Mesodermal cell (in vitro differentiated cells): Measurements from ENCODE around the gene MYCT1. TPM values are rescaled to one million over a fixed set of nuclear protein-coding genes. Genes with fewer than 3 reads are reported as not detected.
"Not testable (repeated sequence)": the region's sequence is repeated elsewhere in the genome, so short reads cannot be mapped to it uniquely, and the experiment has no call there.

Source experiments
- H3K27ac ChIP-seq: 2 replicates; pipeline ENCODE4 v1.7.0; 2013; ENCODE audit warnings: mild to moderate bottlenecking, low read depth, low read length, moderate library complexity; ENCODE audit not compliant: severe bottlenecking
- H3K36me3 ChIP-seq: 2 replicates; pipeline ENCODE4 v1.7.1; 2013; ENCODE audit warnings: mild to moderate bottlenecking, low read length, moderate library complexity; ENCODE audit not compliant: control insufficient read depth, insufficient read depth
- H3K4me1 ChIP-seq: one replicate; pipeline ENCODE4 v1.7.1; 2013; ENCODE audit warnings: mild to moderate bottlenecking, low read length; ENCODE audit not compliant: insufficient read depth, control insufficient read depth, poor library complexity, severe bottlenecking
- H3K4me3 ChIP-seq: 2 replicates; pipeline ENCODE4 v1.7.0; 2013; ENCODE audit warnings: low read length, control low read depth, mild to moderate bottlenecking; ENCODE audit not compliant: insufficient read depth, poor library complexity, severe bottlenecking; ENCODE audit errors: extremely low read depth
- H3K9me3 ChIP-seq: 2 replicates; pipeline ENCODE4 v1.7.1; 2013; ENCODE audit warnings: mild to moderate bottlenecking, low read length, moderate library complexity; ENCODE audit not compliant: control insufficient read depth
- WGBS, 2 experiments: methylation state at CpG; one replicate each; pipeline ENCODE4 v1.1.5; 2013; ENCODE audit warnings: missing lambda C conversion rate in 2 of 2; ENCODE audit not compliant: insufficient coverage in 2 of 2; 5-methylcytosine and 5-hydroxymethylcytosine counted together
- polyA plus RNA-seq, 2 experiments: library from polyadenylated mRNA; stranded (reverse); fragments of 50-300 nt; gene quantifications; one replicate each; pipeline ENCODE4 v1.2.3, GENCODE V29; 2013

Gene MYCT1, protein sequence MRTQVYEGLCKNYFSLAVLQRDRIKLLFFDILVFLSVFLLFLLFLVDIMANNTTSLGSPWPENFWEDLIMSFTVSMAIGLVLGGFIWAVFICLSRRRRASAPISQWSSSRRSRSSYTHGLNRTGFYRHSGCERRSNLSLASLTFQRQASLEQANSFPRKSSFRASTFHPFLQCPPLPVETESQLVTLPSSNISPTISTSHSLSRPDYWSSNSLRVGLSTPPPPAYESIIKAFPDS
- 14.3 TPM for polyA plus RNA-seq (2013, experiment 1 of 2)
- 9.9 TPM for polyA plus RNA-seq (2013, experiment 2 of 2)

DNA sequence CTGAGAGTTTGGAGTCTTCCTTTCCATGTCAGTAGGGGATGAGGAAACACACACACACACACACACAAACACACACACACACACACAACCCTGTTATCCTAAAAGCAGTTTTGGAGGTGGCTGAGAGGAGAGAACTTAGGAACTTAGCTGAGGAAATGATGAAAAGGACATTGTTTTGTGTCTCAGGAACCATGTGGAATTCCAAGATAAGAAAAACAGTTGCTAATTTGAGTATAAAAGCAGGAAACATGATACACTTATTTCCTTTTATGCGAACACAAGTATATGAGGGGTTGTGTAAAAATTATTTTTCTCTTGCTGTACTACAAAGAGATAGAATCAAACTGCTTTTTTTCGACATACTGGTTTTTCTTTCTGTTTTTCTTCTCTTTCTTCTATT is at the start of gene MYCT1:
TSS of gene MYCT1 (plus strand) at position 264 of the 400 bp plus-strand sequence. CDS start at position 270, 6 bp downstream.
- Histone ChIP-seq H3K4me1 (no peaks in the 10 kb centered on the region), H3K4me3 (peak within 1 kb of the TSS; percentile 18), H3K36me3 (no peaks in the 10 kb centered on the region), H3K9me3 (no peaks in the 10 kb centered on the region), H3K27ac (peak within 1 kb of the TSS; percentile 73)
- no CpG with 5 or more reads among the region's 2 CpGs for WGBS, 2 experiments

DNA sequence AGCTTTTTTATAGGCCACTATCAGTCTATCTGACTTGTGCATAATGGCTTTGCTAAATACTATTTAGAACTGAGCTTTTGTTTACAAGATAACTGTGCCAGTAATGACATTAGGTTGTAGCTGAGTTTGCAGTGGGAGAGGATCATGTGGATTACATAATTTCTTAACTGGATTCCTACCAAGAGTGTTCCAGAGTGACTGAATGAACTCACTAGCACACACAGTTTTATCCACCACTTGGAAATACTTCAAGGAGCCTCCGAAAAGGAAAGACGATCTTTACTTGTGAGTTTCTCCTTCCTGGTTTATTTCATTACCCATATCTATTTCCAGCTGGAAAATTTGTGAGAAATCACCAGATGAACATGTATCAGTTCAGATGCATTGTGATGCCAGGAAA is 49.6 kb upstream of the MYCT1 start:
- no peaks in the 10 kb centered on the region for H3K36me3 ChIP-seq
- H3K9me3 ChIP-seq = no peaks in the 10 kb centered on the region
- no peak overlapping the region for H3K4me3 ChIP-seq
- WGBS, 2 experiments = 88% methylated on average over 2 of the region's 2 CpGs; no CpG with 5 or more reads in 1 of the 2 experiments
- no peak overlapping the region for H3K27ac ChIP-seq
- no peaks in the 10 kb centered on the region for H3K4me1 ChIP-seq

DNA sequence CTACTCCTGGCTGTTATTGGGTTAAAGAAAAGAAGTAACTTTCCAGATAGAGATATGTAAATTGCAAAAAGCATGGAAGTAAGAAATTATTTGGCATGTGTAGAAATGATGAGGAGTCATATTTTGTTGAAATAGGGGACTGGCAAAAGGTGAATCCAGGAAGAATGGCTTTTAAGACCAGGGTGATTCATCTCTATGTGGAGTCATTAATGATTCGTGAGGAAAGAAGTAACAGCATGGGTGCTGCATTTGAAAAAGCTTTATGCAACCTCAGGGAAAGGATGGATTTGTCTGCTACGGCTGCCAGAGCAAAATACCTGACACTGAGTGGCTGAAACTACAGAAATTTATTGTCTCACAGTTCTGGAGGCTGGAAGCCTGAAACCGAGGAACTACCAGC is 45.7 kb upstream of the MYCT1 start:
- no peak overlapping the region for H3K27ac ChIP-seq
- H3K4me1 ChIP-seq = no peaks in the 10 kb centered on the region
- WGBS, 2 experiments = 64 to 75% methylated on average over 3 of the region's 3 CpGs
- no peaks in the 10 kb centered on the region for H3K36me3 ChIP-seq
- H3K4me3 ChIP-seq = no peak overlapping the region
- no peaks in the 10 kb centered on the region for H3K9me3 ChIP-seq

DNA sequence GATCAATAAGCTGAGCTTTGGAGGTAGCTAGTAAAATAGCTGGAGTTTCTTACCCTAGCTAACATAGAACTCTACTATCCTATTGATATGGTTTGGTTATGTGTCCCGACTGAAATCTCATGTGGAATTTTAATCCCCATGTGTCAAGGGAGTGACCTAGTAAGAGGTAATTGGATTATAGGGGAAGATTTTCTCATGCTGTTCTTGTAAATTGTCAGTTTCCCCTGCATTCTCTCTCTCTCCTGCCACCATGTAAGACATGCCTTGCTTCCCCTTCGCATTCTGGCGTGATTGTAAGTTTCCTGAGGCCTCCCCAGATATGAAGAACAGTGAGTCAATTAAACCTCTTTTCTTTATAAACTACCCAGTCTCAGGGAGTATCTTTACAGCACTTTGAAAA is 35.9 kb upstream of the MYCT1 start:
- Histone ChIP-seq H3K9me3 (no peaks in the 10 kb centered on the region), H3K36me3 (no peaks in the 10 kb centered on the region), H3K27ac (no peak overlapping the region), H3K4me3 (no peak overlapping the region), H3K4me1 (no peaks in the 10 kb centered on the region)
- WGBS, 2 experiments = 70% methylated on average over 2 of the region's 3 CpGs; no CpG with 5 or more reads in 1 of the 2 experiments

DNA sequence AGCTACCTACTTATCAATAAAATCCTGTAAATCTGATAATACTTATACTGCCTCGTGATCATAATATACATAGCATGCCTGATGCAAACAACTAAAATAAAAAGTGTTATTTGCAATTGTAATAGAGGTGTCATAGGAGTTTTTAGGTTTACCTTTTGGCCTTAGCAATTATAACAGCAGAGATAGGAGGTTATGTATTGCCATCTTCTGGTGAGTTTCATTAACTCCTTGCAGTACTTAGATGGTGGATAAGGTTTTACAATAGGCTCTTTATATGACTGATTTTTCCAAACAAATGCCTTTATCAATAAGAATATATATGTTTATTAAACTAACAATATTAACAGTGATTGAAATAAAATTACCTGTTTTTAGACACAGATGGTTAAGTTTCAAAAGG is 27.8 kb upstream of the MYCT1 start:
- Histone ChIP-seq H3K4me1 (no peaks in the 10 kb centered on the region), H3K27ac (no peak overlapping the region), H3K9me3 (no peaks in the 10 kb centered on the region), H3K36me3 (no peaks in the 10 kb centered on the region), H3K4me3 (no peak overlapping the region)
- WGBS, 2 experiments = no CpG with 5 or more reads among the region's 1 CpG

DNA sequence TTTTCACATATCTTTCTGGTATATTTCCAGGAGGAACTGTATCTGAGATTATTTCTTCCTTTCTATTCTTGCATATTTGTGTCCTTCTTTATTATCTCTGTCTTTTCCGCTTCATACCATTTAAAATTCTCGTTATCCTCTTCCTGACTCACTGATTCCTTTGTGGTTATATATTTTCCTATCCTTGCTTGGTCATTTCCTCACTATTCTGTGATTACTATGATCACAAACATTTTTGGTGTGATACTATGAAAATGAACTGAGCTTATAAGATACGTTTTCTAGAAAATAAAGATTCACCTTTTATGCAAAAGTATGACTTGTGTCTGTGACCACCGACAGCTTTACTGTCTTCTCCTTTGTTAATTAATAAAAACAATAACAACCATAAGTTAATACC is 26.5 kb upstream of the MYCT1 start:
- no peaks in the 10 kb centered on the region for H3K36me3 ChIP-seq
- H3K4me3 ChIP-seq = no peak overlapping the region
- no peak overlapping the region for H3K27ac ChIP-seq
- WGBS, 2 experiments = 83% methylated on average over 1 of the region's 4 CpGs; no CpG with 5 or more reads in 1 of the 2 experiments
- no peaks in the 10 kb centered on the region for H3K9me3 ChIP-seq
- H3K4me1 ChIP-seq = no peaks in the 10 kb centered on the region

DNA sequence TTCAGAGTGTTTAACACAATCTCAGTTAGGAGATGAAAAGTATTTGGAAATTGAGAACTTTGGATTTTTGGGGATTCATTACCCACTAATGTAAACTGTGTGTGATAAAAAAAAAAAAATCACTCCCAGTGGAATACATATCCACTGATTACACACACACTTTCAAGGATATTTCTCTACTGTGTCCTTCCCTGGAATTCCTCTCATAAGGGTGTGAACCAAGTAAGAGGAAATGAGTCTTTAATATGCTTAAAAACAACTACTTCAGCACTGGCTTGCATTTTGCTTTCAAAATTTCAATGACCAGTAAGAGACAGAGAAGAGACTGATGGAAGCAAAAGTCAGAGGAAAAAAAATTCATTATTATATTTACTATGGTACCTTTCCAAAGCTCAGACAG is 24.5 kb upstream of the MYCT1 start:
- Histone ChIP-seq H3K9me3 (no peaks in the 10 kb centered on the region), H3K36me3 (no peaks in the 10 kb centered on the region), H3K4me1 (no peaks in the 10 kb centered on the region), H3K4me3 (no peak overlapping the region), H3K27ac (no peak overlapping the region)

DNA sequence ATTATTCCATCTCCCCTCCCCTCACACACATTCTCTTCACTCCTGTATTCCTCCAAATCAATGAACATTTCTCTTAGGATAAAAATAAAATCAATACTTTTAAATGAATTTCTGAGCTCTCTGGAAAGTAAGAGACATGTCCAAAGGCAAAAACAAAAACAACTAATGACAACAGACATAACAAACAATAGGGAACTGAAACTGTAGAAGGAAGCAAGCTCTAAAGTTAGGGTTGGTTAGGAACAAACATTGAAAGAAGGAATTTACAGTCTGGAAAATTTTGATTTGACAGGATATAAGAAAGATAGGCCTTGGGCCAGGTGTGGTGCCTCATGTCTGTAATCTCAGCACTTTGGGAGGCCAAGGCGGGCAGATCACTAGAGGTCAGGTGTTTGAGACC is 17.5 kb upstream of the MYCT1 start:
- 82 to 88% methylated on average over 1 of the region's 1 CpG for WGBS, 2 experiments
- H3K4me3 ChIP-seq = no peak overlapping the region
- no peak overlapping the region for H3K27ac ChIP-seq
- H3K4me1 ChIP-seq = peaks cover 4% of the 10 kb centered on the region
- H3K9me3 ChIP-seq = no peaks in the 10 kb centered on the region
- H3K36me3 ChIP-seq = no peaks in the 10 kb centered on the region

DNA sequence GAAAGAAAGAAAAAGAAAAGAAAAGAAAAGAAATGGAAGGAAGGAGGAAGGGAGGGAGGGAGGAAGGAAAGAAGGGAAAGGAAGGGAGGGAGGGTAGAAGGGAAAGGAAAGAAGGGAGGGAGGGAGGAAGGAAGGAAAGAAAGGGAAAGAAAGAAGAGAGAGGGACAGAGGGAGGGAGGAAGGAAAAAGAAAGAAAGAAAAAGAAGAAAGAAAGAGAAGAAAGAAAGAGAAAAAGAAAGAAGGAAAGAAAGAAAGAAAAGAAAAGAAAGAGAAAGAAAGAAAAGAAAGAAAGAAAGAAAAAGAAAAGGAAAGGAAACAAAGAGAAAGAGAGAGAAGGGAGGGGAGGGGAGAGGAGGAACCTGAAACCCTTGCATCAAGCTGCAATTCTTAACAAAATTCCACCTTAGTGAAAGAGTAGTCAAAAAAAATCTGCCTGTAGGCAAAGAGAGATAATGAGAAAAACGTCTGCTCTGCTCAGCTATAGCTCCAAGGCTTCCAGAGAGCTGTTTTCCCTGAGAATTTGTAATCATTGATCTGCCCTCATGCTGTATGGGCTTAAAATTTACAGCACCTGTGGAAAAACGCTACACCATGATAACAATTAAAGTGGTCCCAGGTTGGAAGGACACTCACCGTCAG is 16.7 kb upstream of the MYCT1 start:
- no peak overlapping the region for H3K4me3 ChIP-seq
- H3K4me1 ChIP-seq = peaks cover 4% of the 10 kb centered on the region
- WGBS, 2 experiments = 30 to 35% methylated on average over 2 of the region's 3 CpGs
- H3K9me3 ChIP-seq = no peaks in the 10 kb centered on the region
- no peaks in the 10 kb centered on the region for H3K36me3 ChIP-seq
- no peak overlapping the region for H3K27ac ChIP-seq

DNA sequence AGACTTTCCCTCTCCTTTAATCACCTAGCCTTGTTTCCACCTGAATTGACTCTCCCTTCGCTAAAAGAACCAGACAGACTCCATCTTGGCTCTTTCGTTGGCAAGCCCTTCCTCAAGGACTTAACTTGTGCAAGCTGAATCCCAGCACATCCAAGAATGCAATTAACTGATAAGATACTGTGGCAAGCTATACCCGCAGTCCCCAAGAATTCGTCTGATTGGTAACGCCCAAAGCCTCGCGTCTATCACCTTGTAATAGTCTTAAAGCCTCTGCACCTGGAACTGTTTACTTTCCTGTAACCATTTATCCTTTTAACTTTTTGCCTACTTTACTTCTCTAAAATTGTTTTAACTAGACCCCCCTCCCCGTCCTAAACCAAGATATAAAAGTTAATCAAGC is 15.6 kb upstream of the MYCT1 start:
- Histone ChIP-seq H3K4me1 (peaks cover 4% of the 10 kb centered on the region), H3K36me3 (no peaks in the 10 kb centered on the region), H3K4me3 (no peak overlapping the region), H3K9me3 (no peaks in the 10 kb centered on the region), H3K27ac (no peak overlapping the region)
- WGBS, 2 experiments = 62 to 71% methylated on average over 7 to 8 of the region's 8 CpGs

DNA sequence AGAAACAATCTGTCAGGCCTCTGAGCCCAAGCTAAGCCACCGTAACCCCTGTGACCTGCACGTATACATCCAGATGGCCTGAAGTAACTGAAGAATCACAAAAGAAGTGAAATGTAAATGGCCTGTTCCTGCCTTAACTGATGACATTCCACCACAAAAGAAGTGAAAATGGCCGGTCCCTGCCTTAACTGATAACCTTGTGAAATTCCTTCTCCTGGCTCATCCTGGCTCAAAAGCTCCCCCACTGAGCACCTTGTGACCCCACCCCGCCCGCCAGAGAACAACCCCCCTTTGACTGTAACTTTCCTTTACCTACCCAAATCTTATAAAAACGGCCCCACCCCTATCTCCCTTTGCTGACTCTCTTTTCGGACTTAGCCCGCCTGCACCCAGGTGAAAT is 14.8 kb upstream of the MYCT1 start:
- not testable (repeated sequence) for H3K27ac ChIP-seq, H3K4me1 ChIP-seq, H3K4me3 ChIP-seq, H3K9me3 ChIP-seq, H3K36me3 ChIP-seq
- WGBS, 2 experiments = 16 to 33% methylated on average over 3 to 4 of the region's 8 CpGs
